Sigmoid colon (tissue), 4 donors: ENCODE results near the gene POLR3H.

Experiments
- POLR2AphosphoS5 ChIP-seq, 4 donors: sonication (generic); formaldehyde crosslinking; IDR thresholded peaks; one replicate each; pipeline ENCODE4 v1.6.1; 2017; ENCODE audit warnings: antibody characterized with exemption in 4 of 4
- TF ChIP-seq, protein P1 (sequence below), 4 experiments: fragments of 450-650 bp in 3 of 4; fragments of 200-600 bp in 1 of 4; IDR thresholded peaks; one replicate each; pipeline ENCODE4 v1.5.1; 2016 to 2019; ENCODE audit warnings: antibody characterized with exemption in 4 of 4, mild to moderate bottlenecking in 3 of 4, moderate library complexity in 2 of 4

DNA sequence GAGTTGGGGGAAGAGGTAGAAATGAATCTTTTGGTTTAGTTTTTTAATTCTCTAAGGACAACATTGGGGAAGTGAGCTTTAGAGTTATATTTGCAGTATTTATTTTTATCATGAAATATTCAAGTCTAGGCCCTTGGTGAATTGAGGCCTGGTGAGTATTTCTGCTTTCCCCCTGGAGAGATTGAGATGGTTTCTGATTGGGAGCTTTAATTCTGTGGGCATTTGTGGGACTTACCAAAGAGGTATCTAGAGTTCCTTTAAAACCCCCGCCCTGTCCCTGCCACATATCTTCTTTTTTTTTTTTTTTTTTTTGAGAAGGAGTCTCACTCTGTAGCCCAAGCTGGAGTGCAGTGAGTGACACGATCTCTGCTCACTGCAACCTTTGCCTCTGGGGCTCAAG lies 65.8 kb downstream of the POLR3H start:
- TF ChIP-seq, protein P1, sequence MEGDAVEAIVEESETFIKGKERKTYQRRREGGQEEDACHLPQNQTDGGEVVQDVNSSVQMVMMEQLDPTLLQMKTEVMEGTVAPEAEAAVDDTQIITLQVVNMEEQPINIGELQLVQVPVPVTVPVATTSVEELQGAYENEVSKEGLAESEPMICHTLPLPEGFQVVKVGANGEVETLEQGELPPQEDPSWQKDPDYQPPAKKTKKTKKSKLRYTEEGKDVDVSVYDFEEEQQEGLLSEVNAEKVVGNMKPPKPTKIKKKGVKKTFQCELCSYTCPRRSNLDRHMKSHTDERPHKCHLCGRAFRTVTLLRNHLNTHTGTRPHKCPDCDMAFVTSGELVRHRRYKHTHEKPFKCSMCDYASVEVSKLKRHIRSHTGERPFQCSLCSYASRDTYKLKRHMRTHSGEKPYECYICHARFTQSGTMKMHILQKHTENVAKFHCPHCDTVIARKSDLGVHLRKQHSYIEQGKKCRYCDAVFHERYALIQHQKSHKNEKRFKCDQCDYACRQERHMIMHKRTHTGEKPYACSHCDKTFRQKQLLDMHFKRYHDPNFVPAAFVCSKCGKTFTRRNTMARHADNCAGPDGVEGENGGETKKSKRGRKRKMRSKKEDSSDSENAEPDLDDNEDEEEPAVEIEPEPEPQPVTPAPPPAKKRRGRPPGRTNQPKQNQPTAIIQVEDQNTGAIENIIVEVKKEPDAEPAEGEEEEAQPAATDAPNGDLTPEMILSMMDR (IDR thresholded peaks at IDR 0.05) = no peak
- TF ChIP-seq POLR2AphosphoS5 (IDR thresholded peaks at IDR 0.05) = no peak
